ENCODE data around the gene ATG10. TPM values are rescaled to one million over a fixed set of nuclear protein-coding genes. Genes with fewer than 3 reads are reported as not detected.

The ATG10 gene
- total RNA-seq, 1 donor from 2014 or later, result 4.3 TPM

- H3K27me3 Mint-ChIP-seq (ENCODE audit: low read depth, unreplicated experiment), result no peaks in the 10 kb centered on the region
Observed at GRCh38 chr5:82205005-82205404, 233.2 kb downstream of the ATG10 start.

GRCh38 chr5:82208371-82208770, 236.5 kb downstream of the ATG10 start:
- Histone ChIP-seq H3K27ac (ENCODE audit: low read depth, low read length) (no peak overlapping the region), H3K27me3 (ENCODE audit: insufficient read depth, low read length) (no peaks in the 10 kb centered on the region), H3K79me2 (ENCODE audit: insufficient read depth, low read length) (no peaks in the 10 kb centered on the region), H2AFZ (ENCODE audit: low read depth, low read length) (no peak overlapping the region), H3K9ac (ENCODE audit: low read length) (no peak overlapping the region), H3K4me1 (ENCODE audit: insufficient read depth, low read length) (no peaks in the 10 kb centered on the region), H3K4me3 (ENCODE audit: insufficient read depth, low read depth, low read length) (no peak overlapping the region), H3K4me2 (ENCODE audit: low read length) (no peak overlapping the region), H3K36me3 (ENCODE audit: insufficient read depth, low read length) (no peaks in the 10 kb centered on the region), H4K20me1 (ENCODE audit: insufficient read depth, low read length) (no peaks in the 10 kb centered on the region), H3K9me3 (ENCODE audit: insufficient read depth, low read depth, low read length) (no peaks in the 10 kb centered on the region)
- Mint-ChIP-seq H3K36me3 (ENCODE audit: low read depth, unreplicated experiment) (no peaks in the 10 kb centered on the region), H3K27ac (ENCODE audit: unreplicated experiment) (no peak overlapping the region), H3K4me3 (ENCODE audit: unreplicated experiment) (no peak overlapping the region), H3K27me3 (ENCODE audit: low read depth, unreplicated experiment) (no peaks in the 10 kb centered on the region), H3K9me3 (ENCODE audit: unreplicated experiment) (no peaks in the 10 kb centered on the region), H3K4me1 (ENCODE audit: low read depth, unreplicated experiment) (no peaks in the 10 kb centered on the region)
- FAIRE-seq, result no peak
- no peak for DNase-seq (ENCODE audit: low read depth)
- TF ChIP-seq CTCF (IDR thresholded peaks at IDR 0.05; ENCODE audit: insufficient read depth, low read depth, low read length), result no peak
- no peak for TF ChIP-seq EZH2 (IDR thresholded peaks at IDR 0.05; ENCODE audit: insufficient read depth, low read length)

More at GRCh38 chr5:82205005-82205404, 233.2 kb downstream of the ATG10 start:
- no peak overlapping the region for H3K4me3 Mint-ChIP-seq (ENCODE audit: unreplicated experiment)
- Histone ChIP-seq H3K27ac (ENCODE audit: low read depth, low read length) (no peak overlapping the region), H3K4me3 (ENCODE audit: insufficient read depth, low read depth, low read length) (no peak overlapping the region), H4K20me1 (ENCODE audit: insufficient read depth, low read length) (no peaks in the 10 kb centered on the region), H3K9ac (ENCODE audit: low read length) (no peak overlapping the region), H3K9me3 (ENCODE audit: insufficient read depth, low read depth, low read length) (no peaks in the 10 kb centered on the region), H3K79me2 (ENCODE audit: insufficient read depth, low read length) (no peaks in the 10 kb centered on the region), H2AFZ (ENCODE audit: low read depth, low read length) (no peak overlapping the region), H3K36me3 (ENCODE audit: insufficient read depth, low read length) (no peaks in the 10 kb centered on the region), H3K4me2 (ENCODE audit: low read length) (no peak overlapping the region), H3K27me3 (ENCODE audit: insufficient read depth, low read length) (no peaks in the 10 kb centered on the region), H3K4me1 (ENCODE audit: insufficient read depth, low read length) (no peaks in the 10 kb centered on the region)
- DNase-seq (ENCODE audit: low read depth) (no peak), FAIRE-seq (no peak)
- H3K9me3 Mint-ChIP-seq (ENCODE audit: unreplicated experiment), result no peaks in the 10 kb centered on the region
- H3K27ac Mint-ChIP-seq (ENCODE audit: unreplicated experiment), result no peak overlapping the region
- no peaks in the 10 kb centered on the region for H3K36me3 Mint-ChIP-seq (ENCODE audit: low read depth, unreplicated experiment)
- no peaks in the 10 kb centered on the region for H3K4me1 Mint-ChIP-seq (ENCODE audit: low read depth, unreplicated experiment)
- no peak for TF ChIP-seq CTCF (IDR thresholded peaks at IDR 0.05; ENCODE audit: insufficient read depth, low read depth, low read length)
- TF ChIP-seq EZH2 (IDR thresholded peaks at IDR 0.05; ENCODE audit: insufficient read depth, low read length), result no peak

- no peaks in the 10 kb centered on the region for H3K36me3 ChIP-seq (ENCODE audit: insufficient read depth, low read length)
- DNase-seq (ENCODE audit: low read depth) (no peak), FAIRE-seq (no peak)
- Mint-ChIP-seq H3K9me3 (ENCODE audit: unreplicated experiment) (no peaks in the 10 kb centered on the region), H3K36me3 (ENCODE audit: low read depth, unreplicated experiment) (no peaks in the 10 kb centered on the region), H3K4me1 (ENCODE audit: low read depth, unreplicated experiment) (no peaks in the 10 kb centered on the region), H3K27me3 (ENCODE audit: low read depth, unreplicated experiment) (no peaks in the 10 kb centered on the region), H3K4me3 (ENCODE audit: unreplicated experiment) (no peak overlapping the region), H3K27ac (ENCODE audit: unreplicated experiment) (no peak overlapping the region)
- H4K20me1 ChIP-seq (ENCODE audit: insufficient read depth, low read length), result no peaks in the 10 kb centered on the region
- H3K27ac ChIP-seq (ENCODE audit: low read depth, low read length), result no peak overlapping the region
- no peak overlapping the region for H2AFZ ChIP-seq (ENCODE audit: low read depth, low read length)
- H3K9ac ChIP-seq (ENCODE audit: low read length), result no peak overlapping the region
- no peaks in the 10 kb centered on the region for H3K4me1 ChIP-seq (ENCODE audit: insufficient read depth, low read length)
- no peak overlapping the region for H3K4me2 ChIP-seq (ENCODE audit: low read length)
- H3K79me2 ChIP-seq (ENCODE audit: insufficient read depth, low read length), result no peaks in the 10 kb centered on the region
- H3K4me3 ChIP-seq (ENCODE audit: insufficient read depth, low read depth, low read length), result no peak overlapping the region
- H3K27me3 ChIP-seq (ENCODE audit: insufficient read depth, low read length), result no peaks in the 10 kb centered on the region
- no peaks in the 10 kb centered on the region for H3K9me3 ChIP-seq (ENCODE audit: insufficient read depth, low read depth, low read length)
- TF ChIP-seq CTCF (IDR thresholded peaks at IDR 0.05; ENCODE audit: insufficient read depth, low read depth, low read length), result no peak
- no peak for TF ChIP-seq EZH2 (IDR thresholded peaks at IDR 0.05; ENCODE audit: insufficient read depth, low read length)
Observed at GRCh38 chr5:82211855-82212572, 240.2 kb downstream of the ATG10 start.

Data from astrocyte (in vitro differentiated cells and primary cell).